ENCODE data around the gene OR3A2.

DNA sequence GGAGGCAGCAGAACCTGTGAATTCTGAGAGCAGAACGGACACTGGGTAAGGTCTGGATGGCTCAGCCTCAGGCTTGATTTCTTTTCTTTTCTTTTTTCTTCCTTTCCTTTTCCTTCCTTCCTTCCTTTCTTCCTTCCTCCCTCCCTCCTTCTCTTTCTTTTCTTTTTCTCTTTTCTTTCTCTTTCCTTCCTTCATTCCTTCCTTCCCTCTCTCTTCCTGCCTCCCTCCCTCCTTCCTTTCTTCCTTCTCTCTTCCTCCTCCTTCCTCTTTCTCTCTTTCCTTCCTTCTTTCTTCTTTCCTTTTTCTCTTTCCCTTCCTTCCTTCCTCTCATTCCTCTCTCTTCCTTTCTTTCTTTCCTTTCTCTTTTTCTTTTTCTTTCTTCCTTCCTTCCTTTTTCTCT lies 125.9 kb downstream of the OR3A2 start:
- TF ChIP-seq, protein P1, sequence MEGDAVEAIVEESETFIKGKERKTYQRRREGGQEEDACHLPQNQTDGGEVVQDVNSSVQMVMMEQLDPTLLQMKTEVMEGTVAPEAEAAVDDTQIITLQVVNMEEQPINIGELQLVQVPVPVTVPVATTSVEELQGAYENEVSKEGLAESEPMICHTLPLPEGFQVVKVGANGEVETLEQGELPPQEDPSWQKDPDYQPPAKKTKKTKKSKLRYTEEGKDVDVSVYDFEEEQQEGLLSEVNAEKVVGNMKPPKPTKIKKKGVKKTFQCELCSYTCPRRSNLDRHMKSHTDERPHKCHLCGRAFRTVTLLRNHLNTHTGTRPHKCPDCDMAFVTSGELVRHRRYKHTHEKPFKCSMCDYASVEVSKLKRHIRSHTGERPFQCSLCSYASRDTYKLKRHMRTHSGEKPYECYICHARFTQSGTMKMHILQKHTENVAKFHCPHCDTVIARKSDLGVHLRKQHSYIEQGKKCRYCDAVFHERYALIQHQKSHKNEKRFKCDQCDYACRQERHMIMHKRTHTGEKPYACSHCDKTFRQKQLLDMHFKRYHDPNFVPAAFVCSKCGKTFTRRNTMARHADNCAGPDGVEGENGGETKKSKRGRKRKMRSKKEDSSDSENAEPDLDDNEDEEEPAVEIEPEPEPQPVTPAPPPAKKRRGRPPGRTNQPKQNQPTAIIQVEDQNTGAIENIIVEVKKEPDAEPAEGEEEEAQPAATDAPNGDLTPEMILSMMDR (conservative IDR thresholded peaks at IDR 0.05), result no peak
- no peak for TF ChIP-seq ZFX (IDR thresholded peaks at IDR 0.05)

Measured in C4-2B (cell line).